HCT116 (cell line): ENCODE measurements around the gene SOCS3.

Experiments
- MAX ChIP-seq: IDR thresholded peaks from 2 replicates; pipeline ENCODE4 v1.6.1; 2012
- POLR2A ChIP-seq: IDR thresholded peaks from 2 replicates; pipeline ENCODE4 v1.7.0; 2011; ENCODE audit warnings: borderline replicate concordance; ENCODE audit not compliant: insufficient read depth, insufficient read length; ENCODE audit errors: extremely low read depth
- POLR2AphosphoS5 ChIP-seq: IDR thresholded peaks from 2 replicates; pipeline ENCODE4 v1.6.1; 2011; ENCODE audit warnings: mild to moderate bottlenecking, low read depth, low read length, moderate library complexity
- SIN3A ChIP-seq: IDR thresholded peaks from 2 replicates; pipeline ENCODE4 v1.6.1; 2012; ENCODE audit warnings: low read depth
- ZNF274 ChIP-seq: fragments of 200-500 bp; sonication (Bioruptor generic); IDR thresholded peaks from 2 replicates; pipeline ENCODE4 v1.6.1; 2014; ENCODE audit warnings: mild to moderate bottlenecking, low read depth, low read length, inconsistent platforms
- TF ChIP-seq, protein P1 (sequence below), 3 experiments: fragments of 200-600 bp in 1 of 3; sonication (generic) in 1 of 3; IDR thresholded peaks in 2 of 3; conservative IDR thresholded peaks in 1 of 3; 2 replicates each; pipeline ENCODE4 v1.5.1; 2012 to 2017; ENCODE audit warnings: low read depth in 2 of 3, low read length in 2 of 3, antibody characterized with exemption in 1 of 3, borderline replicate concordance in 1 of 3, control low read depth in 1 of 3, mild to moderate bottlenecking in 1 of 3, mixed read lengths in 1 of 3, mixed run types in 1 of 3, moderate library complexity in 1 of 3; ENCODE audit not compliant: insufficient read depth in 1 of 3

- TF ChIP-seq, protein P1, sequence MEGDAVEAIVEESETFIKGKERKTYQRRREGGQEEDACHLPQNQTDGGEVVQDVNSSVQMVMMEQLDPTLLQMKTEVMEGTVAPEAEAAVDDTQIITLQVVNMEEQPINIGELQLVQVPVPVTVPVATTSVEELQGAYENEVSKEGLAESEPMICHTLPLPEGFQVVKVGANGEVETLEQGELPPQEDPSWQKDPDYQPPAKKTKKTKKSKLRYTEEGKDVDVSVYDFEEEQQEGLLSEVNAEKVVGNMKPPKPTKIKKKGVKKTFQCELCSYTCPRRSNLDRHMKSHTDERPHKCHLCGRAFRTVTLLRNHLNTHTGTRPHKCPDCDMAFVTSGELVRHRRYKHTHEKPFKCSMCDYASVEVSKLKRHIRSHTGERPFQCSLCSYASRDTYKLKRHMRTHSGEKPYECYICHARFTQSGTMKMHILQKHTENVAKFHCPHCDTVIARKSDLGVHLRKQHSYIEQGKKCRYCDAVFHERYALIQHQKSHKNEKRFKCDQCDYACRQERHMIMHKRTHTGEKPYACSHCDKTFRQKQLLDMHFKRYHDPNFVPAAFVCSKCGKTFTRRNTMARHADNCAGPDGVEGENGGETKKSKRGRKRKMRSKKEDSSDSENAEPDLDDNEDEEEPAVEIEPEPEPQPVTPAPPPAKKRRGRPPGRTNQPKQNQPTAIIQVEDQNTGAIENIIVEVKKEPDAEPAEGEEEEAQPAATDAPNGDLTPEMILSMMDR (IDR thresholded peaks at IDR 0.05 in 2 of 3, conservative IDR thresholded peaks at IDR 0.05 in 1 of 3; ENCODE audit: borderline replicate concordance in 1 of 3, insufficient read depth in 1 of 3, low read depth in 2 of 3, low read length in 2 of 3): no peak
- TF ChIP-seq POLR2AphosphoS5 (no peak), MAX (no peak), SIN3A (no peak), POLR2A (no peak), ZNF274 (no peak)
These were observed 19.2 kb upstream of the SOCS3 start for GRCh38 chr17:78379131-78379491.
